Fibroblast of skin of scalp (primary cell): ENCODE data around the gene CFAP53. TPM values are rescaled to one million over a fixed set of nuclear protein-coding genes. Genes with fewer than 3 reads are reported as not detected.
"Not testable (repeated sequence)": the region's sequence is repeated elsewhere in the genome, so short reads cannot be mapped to it uniquely, and the experiment has no call there.

Experiments
- DNase-seq: peaks from one replicate; pipeline ENCODE4 v3.0.0-alpha.2; 2013
- polyA plus RNA-seq, 2 experiments: library from polyadenylated mRNA; unstranded; fragments of 120-200 nt; gene quantifications; one replicate each; pipeline ENCODE4 v1.2.1, GENCODE V29; 2013; ENCODE audit not compliant: insufficient read length in 2 of 2

CFAP53 gene, protein sequence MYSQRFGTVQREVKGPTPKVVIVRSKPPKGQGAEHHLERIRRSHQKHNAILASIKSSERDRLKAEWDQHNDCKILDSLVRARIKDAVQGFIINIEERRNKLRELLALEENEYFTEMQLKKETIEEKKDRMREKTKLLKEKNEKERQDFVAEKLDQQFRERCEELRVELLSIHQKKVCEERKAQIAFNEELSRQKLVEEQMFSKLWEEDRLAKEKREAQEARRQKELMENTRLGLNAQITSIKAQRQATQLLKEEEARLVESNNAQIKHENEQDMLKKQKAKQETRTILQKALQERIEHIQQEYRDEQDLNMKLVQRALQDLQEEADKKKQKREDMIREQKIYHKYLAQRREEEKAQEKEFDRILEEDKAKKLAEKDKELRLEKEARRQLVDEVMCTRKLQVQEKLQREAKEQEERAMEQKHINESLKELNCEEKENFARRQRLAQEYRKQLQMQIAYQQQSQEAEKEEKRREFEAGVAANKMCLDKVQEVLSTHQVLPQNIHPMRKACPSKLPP
- polyA plus RNA-seq (2013, experiment 1 of 2; ENCODE audit: insufficient read length): 0.12 TPM
- polyA plus RNA-seq (2013, experiment 2 of 2; ENCODE audit: insufficient read length): 0.22 TPM

DNA sequence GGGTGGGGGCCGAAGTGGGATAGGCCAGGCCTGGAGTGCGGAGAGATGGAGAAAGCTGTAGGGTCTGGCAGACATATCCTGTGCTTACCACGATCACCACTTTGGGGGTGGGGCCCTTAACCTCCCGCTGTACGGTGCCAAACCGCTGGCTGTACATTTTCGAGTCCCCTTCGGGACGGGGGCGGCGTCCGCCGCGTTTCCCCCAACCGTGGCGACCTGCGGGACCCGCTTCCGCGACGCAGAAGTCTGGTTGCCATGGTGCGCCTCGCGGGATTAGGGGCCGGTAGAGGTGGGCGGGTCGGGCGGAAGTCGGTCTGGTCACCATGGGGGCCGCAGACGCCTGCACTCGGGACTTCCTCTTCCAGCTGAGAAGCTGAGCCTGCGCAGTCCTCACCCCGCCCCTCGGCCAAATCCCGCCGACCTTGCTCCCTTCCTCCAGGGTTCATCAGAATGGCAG is at the start of gene CFAP53:
Gene CFAP53 (minus strand): TSS at position 248 of the 457 bp plus-strand sequence. CDS start 91 bp downstream, at position 157.
- DNase-seq: peak; percentile 89

DNA sequence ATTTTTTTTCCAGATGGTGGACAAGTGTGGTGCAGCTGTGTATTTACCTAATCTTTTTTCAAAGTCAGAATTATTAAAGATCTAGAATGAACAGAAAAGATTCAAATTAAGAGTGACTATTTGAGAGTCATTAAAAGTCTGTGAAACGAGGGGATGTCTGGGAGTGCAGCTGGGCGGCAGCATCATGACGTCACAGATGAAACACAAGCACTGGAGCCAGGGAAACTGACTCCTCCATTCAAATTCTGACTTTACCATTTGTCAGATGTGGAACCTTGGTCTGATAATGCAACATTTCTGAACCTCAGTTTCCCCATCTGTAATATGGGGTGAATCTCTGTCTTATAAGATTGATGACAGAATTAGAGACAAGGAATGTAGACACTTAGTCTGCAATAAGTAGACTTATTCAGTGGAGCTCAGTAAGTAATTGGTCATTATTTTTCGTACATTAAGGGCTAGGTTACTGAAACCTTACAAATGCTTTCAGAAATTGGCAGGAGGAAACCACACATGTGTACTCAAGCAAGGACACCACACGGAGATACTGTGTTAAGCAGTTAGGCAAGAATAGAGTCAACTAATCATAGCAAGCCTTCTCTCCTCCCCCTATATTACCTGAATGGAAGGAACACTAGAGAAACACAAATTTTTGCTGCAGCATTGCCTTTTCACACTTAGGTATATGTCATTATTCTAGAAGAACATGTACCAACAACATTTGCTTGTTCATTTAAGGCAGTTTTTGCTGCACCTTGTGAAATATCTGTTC is 49.0 kb upstream of the CFAP53 start:
- DNase-seq: no peak

DNA sequence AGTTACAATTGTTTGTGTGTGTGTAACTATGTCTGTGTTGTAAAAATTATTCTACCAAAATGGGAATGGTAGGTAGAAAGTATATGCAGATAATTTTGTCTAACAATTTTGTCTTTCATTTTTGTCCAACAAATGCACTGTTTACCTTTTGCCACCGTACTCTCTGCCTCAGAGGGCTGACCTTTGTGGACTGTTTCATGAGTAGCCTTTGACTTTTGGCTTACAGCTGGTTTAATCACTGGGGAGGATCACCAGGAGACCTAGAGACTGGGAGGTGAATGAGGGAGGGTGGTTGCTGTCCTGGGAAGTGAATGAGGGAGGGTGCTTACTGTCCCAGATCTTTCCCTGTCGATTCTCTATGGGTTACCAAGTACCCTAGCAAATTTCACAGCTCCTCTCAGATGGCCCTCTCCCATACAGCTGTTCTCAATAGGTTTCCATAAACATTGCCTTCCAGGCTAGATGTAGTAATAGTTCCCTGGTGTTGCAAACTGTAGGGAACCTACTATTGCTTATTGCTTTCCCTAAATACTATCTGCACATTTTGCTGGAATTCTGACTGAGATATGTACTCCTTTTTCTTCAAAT is 47.7 kb upstream of the CFAP53 start:
- no peak for DNase-seq

DNA sequence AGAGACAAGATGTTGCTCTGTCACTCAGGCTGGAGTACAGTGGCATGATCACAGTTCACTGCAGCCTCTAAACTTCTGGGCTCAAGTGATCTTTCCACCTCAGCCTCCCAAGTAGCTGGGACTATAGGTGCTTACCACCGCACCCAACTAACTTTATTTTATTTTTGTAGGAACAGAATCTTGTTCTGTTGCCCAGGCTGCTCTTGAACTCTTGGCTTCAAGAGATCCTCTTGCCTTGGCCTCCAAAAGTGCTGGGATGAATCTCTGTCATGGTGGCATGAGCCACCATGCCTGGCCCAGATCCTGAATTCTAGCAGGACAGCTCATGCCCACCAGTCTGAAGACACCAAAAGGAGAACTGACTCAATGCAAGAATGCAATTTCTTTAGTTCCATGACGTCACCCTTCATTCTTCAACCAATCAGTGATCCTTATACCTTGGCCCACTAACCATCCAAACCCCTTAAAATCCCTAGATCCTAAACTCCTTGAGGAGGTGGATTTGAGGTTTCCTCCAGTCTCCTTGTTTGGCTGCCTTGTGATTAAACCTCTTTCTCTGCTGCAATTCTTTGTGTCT is 46.8 kb upstream of the CFAP53 start:
- DNase-seq: no peak

DNA sequence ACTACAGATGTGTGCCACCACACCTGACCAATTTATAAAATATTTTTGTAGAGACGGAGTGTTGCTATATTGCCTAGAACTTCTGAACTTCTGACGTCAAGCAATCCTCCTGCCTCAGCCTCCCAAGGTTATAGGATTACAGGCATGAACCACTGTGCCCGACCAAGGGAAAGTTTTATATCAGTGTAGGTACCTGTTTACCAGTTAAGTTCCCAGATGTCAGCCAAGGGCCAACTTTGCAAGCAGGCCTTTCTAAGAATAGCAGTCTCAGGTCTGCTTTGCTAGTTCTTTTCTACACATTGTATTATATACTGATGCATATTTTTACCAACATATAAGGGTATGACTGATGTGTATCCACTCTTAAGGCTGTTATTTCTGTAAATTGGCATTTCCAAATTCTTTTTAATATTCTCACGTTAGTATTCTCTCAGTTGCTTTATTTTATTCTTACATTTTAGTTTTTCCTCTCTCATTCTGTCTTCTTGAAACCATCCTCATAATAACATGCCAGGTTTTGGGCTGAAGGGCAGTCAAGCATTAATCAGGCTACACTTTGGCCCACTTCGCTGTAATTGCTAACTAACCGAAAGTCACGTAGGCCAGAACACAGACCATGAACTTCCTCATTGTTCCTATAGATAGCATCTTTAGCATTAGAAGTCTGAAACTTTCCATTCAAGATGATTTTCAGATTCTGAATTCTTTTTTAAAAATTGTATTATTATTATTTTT is 46.2 kb upstream of the CFAP53 start:
- DNase-seq: no peak

DNA sequence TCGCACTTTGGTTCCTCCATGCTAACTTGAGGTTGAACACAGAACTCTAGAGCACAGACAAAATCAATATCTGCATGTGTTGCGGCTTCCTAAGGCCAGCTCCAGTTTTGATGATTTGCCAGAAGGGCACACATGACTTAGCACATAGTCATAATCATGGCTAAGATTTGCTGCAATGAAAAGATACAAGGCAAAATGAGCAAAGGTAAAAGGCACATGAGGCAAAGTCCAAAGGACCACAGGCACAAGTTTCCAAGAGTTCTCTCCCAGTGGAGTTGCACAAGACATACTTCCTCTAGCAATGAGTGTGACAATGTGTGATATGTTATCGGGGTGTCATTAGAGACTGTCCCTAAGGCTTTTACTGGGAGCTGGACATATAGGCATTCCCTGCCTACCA is 45.4 kb upstream of the CFAP53 start:
- no peak for DNase-seq

DNA sequence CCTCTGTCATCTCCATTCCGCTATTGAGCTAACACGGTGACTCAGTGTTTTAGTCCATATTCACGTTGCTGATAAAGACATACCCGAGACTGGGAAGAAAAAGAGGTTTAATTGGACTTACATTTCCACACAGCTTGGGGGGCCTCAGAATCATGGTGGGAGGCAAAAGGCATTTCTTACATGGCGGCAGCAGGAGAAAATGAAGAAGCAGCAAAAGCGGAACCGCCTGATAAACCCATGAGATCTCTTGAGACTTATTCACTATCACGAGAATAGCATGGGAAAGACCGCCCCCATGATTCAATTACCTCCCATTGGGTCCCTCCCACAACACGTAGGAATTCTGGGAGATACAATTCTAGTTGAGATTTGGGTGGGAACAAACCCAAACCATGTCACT is 43.8 kb upstream of the CFAP53 start:
- no peak for DNase-seq

DNA sequence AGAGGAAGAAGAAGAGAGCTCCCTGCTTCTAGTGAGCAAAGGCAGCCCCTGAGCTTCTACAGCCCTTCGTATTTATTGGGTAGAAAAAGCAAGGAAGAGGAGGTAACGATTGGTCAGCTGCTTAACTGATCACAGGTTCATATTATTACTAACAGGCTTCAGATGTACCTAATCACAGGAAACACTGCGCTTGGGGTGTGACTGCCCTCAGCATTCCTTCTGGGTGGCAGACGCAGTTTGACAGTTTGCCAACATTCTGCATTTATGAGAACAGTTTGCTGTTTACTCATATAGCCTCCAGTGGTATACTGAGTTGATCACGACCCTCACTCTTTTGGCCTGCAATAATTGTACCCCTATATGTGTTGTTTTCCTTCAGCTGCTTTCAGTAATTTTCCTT is 42.6 kb upstream of the CFAP53 start:
- not testable (repeated sequence) for DNase-seq

DNA sequence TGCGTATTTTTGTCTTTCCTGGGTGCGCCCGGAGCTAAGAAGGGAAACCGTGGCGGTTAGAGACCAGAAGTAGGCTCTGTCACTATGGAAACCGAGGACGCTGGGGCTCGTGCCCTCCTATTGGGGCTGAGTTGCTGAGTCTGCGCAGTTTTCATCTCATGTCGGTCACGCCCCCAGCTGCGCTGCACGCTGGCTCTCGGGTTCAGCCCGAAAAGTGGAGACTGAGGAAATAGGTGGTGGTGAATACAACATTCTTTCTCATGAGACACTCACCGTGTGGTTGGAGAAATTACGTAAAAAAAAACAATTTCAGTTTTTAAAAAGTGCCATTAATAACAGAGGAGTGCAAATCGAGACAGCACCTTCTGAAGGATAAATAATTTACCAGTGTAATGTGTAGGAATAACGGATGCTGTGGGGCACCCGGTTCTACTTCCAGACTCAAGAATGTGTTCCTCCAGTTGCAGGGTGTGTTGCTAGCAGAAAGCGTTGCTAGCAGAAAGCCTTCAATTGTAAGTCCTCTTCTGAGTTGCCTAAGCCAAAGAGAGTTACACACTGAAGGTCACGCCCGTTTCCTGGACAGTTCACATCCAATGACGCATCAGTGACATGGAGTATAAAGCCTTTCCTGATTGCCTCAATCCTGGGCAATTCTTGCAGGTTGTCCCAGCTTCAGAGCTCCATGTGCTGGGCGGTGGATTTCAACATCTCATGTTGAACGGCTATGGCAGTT is 41.6 kb upstream of the CFAP53 start:
- peak; percentile 87 for DNase-seq

DNA sequence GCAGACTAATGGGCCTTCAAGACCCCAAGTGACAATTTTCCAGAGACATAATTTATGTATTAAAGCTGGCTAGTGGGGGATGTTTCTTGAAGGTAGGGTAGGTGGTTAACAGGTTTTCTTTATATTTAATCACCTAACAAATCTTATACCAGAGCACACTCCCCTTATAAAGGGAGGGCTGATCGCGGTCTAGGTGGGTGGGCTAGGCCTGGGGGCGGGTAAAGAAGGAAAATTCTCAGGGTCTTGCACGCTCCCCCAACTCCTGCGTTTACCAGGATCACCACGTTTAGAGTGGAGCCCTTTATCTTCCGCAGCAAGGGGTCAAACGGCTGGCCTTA is 41.1 kb upstream of the CFAP53 start:
- no peak for DNase-seq

DNA sequence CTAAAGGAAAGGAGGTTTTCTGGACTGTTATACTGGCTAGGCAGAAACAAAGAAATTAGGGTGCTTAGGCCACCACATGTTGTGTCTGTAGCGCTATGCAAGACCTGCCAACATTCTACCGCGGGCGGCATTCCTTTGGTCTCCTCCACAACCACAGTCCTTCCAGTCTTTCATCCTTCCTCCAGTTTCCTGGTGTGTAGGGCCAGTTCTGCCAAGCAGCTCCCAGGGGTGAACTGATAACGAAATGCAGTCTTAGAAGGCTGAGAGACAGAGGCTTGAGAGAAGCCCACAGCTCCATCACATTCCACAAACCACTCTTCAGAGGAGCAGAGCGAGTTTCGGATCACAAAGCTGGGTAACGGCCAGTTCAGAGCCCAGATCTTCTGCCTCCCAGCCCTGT is 40.6 kb upstream of the CFAP53 start:
- peak; percentile 61 for DNase-seq

DNA sequence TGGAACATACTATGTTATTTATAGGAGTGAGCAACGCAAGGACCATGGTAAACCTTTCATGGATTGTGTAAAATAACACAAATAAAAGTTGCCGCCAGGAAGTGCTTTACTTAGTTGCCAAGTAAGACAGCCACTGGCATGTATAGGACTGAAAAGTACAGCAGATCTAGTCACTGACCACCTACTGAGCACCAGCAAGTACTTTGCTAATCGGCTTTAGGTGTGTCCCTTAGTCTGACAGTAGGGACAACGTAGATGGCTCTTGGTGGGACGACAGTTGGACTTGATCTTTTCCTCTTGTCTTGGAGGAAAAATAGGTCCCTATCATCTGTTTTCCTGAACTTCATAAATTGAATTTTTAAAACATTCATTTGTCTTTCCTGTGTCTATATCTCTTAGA is 34.8 kb upstream of the CFAP53 start:
- no peak for DNase-seq

DNA sequence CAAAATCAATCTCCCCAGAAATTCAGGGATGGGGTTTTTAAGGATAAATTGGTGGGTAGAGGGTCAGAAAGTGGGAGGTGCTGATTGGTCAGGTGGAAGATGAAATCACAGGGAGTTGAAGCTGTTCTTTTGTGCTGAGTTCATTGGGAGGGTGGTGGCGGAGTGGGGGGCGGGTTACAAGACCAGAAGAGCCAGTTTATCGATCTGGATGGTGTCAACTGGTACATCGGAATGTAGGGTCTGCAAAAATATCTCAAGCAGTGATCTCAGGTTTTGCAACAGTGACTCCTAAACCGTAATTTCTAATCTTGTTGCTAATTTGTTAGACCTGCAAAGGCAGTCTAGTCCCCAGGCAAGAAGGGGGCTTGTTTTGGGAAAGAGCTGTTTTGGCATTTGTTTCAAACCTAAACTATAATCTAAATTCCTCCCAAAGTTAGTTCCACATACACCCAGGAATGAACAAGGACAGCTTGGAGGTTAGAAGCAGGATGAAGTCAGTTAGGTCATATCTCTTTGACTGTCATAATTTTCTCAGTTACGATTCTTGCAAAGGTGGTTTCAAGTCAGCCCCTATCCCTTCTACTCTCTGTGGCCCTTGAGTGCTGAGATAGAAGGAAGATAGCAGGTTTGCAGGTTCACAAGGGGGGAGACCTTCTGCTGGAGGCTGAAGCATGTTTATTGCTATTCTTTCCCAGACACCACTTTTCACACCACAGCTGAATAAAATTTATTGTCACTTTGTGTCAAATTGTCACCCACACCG is 33.5 kb upstream of the CFAP53 start:
- DNase-seq: no peak

DNA sequence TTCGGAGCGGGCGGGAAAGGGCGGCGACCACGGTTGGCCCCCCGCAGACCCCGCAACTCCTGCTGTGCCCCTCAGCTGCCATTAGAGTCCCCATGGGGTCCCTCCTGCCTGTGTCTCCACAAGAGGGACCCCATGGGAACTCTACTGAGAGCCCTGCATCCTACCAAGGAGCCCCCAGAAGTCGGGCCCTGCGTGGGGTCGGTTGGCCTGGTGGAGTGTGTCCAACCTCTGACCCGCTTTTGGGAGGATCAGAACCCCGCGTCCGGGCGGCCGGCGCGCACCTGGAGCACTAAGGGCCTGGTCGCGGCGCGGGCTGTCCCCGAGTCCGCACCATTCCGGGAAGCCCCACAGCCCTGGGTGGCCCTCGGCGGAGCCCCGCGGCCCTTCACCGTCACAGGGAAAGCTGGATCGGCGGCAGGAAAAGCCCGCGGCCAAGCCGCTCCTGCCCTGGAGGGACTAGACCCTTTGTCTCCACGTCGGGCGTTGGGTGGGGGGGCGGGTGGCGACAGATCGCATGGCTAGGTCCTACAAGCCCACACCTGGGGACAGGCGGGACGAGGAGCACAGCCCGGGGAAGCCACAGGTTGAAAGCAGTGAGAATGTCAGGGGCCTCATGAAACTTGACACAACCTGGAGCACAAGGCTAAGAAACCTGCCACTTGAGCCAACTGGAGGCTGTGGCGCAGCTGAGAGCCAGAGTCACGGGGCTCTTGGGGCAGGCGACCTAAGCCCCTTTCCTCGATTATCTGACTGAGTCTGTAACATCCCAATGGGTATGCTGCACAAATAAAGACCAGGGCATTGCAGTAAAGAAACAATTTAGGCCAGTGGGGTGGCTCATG is 32.4 kb upstream of the CFAP53 start:
- no peak for DNase-seq

DNA sequence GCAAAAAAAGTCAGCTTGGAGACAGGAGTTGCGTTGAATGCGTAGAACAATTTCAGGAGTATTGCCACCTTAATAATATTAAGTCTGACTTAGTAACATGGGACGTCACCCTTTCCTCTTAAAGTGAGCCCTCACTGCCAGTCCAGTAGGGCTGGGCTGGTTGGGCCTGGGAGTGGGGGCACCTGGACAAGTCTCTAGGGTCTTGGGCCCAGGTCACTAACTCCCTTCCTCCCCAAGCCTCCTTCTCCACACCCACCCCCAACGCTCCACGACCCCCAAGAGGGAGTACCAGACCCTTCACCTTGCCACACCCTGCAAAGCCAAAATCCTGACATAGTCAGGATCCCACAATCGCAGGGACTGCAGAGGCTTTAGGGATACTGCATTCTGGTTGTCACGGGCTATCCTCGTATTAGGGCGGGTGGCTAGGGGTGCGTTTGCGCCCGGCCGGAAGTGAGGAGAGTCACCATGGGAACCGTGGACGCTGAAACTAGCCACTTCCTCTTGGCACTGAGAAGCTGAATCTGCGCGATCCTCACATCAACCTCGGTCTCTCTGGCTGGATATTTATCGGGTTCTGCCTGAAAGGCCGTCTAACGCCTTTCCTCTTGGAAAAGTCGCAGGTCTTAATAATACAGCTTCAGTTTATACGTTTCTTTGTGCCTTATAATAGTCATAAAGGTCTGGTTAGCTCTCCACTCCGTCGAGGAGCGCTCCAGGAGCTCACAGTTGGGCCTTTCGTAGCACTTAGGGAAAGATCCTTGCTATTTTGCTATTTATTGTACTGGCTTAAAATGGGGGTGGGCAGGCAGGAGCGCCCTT is 31.5 kb upstream of the CFAP53 start:
- peak; percentile 73 for DNase-seq

DNA sequence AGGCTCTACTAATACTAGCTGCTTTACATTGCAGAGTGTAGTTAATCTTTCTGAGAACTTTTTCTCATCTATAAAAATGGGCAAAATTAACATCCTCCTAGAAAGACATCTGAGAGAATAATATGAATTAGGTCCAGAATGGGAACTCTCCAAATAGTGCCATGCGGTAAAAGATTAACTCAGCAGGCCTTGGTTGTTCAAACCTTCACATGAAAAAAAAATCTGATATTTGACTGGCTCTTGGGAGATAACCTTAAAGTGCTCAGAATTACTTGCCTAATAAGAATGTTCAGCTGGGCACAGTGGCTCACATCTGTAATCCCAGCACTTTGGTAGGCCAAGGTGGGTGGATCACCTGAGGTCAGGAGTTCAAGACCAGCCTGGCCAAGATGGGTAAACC is 26.7 kb upstream of the CFAP53 start:
- no peak for DNase-seq

DNA sequence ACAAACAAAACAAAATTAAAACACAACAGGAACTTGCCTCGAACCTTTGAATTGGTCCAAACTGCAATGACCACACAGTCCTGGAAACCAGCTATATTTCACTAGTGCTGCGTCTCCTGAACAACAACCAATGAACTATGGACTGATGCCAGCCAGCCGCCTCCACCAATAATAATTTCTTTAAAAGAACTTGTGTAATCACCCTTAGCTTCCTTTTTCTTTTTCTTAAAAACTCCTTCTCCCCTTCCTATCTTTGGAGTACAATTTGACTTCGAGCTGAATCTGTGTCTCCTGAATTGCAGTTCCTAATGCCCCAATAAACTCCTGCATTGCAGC is 22.8 kb upstream of the CFAP53 start:
- DNase-seq: no peak

DNA sequence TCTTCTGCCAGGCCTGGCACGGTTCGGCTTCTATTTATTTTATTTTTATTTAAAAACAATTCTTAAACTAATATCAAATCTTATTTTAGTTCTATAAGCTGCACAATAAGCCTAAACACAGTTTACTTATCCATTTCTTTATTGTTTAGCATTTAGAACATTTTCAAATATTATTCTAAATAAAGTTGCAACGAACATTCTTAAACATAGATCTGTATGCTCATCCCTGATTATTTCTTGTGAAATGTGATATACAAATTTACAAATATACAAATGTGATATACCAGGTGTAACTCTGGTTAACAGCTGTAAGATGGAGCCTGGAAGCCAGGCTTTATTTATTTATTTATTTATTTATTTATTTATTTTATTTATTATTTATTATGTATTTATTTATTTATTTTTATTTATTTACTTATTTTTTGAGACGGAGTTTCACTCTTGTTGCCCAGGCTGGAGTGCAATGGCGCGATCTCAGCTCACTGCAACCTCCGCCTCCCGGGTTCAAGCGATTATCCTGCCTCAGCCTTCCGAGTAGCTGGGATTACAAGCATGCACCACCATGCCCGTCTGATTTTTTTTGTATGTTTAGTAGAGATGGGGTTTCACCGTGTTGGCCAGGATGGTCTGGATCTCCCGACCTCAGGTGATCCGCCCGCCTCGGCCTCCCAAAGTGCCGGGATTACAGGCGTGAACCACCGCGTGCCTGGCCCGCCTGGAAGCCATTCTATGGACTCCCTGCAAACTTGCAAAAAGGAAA is 22.2 kb upstream of the CFAP53 start:
- DNase-seq: not testable (repeated sequence)
